HG02973 (cell line): ENCODE results near the gene GH1.
"Not testable (repeated sequence)": the region's sequence is repeated elsewhere in the genome, so short reads cannot be mapped to it uniquely, and the experiment has no call there.

Source experiments
- ATAC-seq: cut with Tn5 transposase; IDR thresholded peaks from one replicate; pipeline ENCODE4 v1.9.1; 2021; ENCODE audit warnings: moderate library complexity; ENCODE audit not compliant: unreplicated experiment

GH1 gene

DNA sequence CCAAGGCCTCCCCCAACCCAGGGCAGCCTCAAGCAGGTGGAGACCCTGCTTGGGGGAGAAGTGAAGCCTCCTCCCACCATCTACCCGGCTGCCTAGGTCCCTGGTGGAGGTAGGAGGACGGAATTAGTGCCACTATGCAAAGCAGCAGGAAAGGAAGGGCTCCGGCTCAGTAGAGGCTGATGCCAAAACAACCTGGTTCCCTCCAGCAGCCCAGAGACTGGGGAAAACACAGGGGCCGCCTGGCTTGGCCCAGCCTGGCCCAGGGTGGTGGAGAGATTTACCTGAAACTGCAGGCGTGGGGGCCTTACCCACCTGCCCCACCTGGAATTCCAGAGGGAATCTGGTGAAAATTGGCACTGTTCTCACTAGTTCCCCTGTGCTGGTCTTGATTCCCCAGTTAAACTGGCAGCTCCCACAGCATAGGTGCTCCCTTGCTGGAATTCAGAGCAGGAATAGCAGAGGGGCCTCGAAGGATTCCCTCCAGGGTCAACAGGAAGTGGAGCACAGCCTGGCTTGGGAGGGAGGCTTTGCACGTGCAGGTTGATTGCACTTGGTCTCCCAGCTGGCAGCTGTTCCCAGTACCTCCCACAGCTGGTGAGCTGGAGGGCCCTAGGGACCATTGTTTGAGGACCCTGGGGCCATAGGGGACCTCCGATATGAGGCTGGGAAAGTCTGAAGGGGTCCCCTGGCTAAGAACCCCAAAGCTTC is 9.0 kb upstream of the GH1 start:
- ATAC-seq: no peak

DNA sequence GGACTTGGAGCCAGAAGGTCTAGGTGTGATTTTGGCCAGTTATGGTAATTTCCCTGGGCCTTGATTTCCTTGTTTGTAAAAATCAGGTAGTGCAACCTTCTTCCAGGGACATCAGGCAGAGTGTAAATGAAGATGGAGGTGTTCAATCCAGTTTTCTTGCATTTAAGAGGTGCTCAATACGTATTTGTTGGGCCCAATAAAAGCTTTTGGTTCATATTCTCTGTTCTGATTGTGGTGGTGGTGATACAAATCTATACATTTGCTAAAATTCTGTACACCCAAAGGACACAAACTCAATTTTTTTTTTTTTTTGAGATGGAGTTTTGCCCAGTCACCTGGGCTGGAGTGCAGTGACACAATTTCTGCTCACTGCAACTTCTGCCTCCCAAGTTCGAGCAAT is 7.5 kb upstream of the GH1 start:
- ATAC-seq: no peak

DNA sequence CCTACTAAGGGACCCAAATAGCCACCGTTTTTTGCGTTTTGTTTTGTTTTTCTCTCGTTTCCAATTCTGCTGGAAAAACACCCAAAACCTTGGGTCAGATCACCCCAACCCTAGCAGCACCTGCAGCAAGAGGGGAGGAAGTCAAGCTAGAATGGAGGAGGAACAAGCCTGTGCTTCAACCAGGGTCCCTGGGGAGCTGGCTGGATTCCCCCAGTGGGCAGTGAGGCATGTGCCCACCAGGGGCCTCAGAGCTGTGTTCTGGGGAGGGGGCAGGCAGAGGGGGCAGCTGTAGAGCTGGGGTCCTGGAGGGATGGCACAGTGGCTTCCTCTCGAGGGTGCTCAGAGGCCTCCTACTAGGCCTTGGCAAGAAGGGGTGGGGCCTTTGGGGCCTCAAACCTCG is 7.0 kb upstream of the GH1 start:
- no peak for ATAC-seq

DNA sequence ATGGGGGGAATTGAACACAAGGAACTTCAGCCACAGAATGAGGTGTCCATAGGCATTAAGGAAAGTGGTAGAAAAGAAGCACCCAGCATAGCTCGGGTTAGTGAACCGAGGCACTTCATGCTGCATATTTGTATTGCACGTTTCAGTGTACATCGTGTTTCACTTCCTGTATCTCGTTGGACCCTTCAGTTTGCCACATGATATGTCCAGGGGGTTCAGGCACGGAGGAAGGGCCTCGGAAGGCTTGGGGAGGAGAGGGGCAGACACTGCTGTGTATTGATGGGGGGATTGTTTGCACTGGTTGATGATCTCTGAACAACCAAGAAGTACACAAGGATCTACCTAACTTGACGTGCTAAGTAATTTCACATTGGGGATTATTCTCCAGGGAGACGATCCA is 3.8 kb upstream of the GH1 start:
- not testable (repeated sequence) for ATAC-seq

DNA sequence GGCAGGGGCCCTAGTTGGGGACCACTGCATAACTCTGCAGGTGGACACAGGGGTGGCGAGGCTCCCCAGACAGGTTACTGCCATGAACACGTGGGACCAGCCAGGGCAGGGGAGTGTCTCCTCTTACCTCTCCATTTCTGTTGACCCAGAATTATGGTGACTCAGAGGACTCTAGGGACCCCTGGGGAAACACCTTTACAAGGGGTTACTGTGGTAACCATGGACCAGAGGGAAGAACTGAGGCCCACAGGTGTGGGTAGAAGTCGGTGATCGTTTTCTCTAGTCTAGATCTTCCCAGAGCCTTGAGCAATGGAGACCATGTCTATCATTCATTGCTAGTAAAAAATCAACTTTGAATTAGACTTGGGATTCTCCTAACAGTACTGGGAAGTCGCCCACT is 2.1 kb upstream of the GH1 start:
- not testable (repeated sequence) for ATAC-seq

DNA sequence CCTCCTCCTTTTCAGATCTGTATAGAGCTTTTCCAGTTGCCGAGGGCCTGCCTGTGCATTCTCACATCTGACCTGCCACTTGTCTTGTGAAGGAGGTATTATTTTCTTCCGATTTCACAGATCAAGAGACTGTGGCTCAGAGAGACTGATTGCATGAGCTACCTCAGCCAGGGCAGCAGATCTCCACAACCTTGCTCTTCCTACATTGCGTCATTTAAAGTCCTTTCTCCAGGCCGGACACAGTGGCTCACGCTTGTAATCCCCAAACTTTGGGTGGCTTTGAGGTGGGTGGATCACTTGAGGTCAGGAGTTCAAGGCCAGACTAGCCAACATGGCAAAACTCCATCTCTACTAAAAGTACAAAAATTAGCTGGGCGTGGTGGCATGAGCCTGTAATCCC is 1.4 kb upstream of the GH1 start:
- not testable (repeated sequence) for ATAC-seq

DNA sequence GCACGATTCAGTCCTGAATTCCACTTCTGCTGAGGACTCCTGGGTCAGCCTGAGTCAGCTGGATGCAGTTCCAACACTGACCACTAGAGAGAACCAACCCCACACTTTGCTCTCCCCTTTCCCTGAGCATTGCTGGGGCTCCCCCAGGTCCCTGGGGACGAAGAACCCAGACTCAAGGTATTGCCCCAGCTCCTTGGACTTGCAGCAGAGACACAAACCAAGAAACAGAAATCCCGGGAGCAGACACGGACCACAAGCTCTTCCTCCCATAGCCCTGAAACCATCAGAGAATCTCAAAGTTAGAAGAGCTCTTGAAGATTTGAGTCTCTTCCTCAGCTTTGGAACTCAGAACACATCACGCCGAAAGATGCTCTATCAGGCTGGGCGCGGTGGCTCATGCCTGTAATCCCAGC is 678 bp upstream of the GH1 start:
- no peak for ATAC-seq

DNA sequence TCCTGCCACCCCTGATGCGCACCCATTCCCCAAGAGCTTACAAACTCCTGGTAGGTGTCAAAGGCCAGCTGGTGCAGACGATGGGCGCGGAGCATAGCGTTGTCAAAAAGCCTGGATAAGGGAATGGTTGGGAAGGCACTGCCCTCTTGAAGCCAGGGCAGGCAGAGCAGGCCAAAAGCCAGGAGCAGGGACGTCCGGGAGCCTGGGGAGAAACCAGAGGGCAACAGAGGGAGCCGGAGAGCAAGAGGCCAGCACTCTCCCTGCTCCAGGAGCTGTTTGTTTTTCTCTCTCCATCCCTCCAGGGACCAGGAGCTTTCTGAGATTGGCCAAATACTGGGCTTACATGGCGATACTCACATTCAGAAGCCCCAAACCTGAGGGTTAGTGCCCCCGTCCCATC is 334 bp downstream of the GH1 start:
- ATAC-seq: no peak

DNA sequence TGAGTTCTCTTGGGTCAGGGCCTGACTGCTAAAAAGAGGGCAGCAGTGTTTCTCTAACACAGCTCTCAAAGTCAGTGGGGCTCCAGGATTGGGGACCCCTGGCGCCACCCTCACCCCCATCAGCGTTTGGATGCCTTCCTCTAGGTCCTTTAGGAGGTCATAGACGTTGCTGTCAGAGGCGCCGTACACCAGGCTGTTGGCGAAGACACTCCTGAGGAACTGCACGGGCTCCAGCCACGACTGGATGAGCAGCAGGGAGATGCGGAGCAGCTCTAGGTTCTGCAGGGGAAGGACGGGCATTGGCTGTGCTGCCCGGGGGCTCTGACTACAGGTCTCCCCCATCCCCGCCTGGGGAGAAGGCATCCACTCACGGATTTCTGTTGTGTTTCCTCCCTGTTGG is 993 bp downstream of the GH1 start:
- no peak for ATAC-seq

DNA sequence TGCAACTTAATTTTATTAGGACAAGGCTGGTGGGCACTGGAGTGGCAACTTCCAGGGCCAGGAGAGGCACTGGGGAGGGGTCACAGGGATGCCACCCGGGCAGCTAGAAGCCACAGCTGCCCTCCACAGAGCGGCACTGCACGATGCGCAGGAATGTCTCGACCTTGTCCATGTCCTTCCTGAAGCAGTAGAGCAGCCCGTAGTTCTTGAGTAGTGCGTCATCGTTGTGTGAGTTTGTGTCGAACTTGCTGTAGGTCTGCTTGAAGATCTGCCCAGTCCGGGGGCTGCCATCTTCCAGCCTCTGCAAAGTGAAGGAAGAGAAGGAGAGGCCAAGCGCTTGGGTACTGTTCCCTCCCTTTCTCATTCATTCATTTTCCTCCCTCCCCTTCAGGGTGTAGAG is 1.4 kb downstream of the GH1 start:
- not testable (repeated sequence) for ATAC-seq

DNA sequence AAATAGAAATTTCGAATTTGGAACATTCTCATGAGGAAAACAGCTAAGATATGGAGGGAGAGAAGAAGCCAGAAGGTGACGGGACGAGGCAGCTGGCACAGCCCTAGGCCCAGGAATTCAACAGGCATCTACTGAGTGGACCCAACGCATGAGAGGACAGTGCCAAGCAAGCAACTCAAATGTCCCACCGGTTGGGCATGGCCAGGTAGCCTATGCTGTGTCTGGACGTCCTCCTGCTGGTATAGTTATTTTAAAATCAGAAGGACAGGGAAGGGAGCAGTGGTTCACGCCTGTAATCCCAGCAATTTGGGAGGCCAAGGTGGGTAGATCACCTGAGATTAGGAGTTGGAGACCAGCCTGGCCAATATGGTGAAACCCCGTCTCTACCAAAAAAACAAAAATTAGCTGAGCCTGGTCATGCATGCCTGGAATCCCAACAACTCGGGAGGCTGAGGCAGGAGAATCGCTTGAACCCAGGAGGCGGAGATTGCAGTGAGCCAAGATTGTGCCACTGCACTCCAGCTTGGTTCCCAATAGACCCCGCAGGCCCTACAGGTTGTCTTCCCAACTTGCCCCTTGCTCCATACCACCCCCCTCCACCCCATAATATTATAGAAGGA is 2.0 kb downstream of the GH1 start:
- no peak for ATAC-seq

DNA sequence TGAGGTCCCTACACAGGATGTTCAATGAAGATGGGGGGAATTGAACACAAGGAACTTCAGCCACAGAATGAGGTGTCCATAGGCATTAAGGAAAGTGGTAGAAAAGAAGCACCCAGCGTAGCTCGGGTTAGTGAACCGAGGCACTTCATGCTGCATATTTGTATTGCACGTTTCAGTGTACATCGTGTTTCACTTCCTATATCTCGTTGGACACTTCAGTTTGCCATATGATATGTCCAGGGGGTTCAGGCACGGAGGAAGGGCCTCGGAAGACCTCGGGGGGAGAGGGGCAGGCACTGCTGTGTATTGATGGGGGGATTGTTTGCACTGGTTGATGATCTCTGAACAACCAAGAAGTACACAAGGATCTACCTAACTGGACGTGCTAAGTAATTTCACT is 2.9 kb downstream of the GH1 start:
- not testable (repeated sequence) for ATAC-seq

DNA sequence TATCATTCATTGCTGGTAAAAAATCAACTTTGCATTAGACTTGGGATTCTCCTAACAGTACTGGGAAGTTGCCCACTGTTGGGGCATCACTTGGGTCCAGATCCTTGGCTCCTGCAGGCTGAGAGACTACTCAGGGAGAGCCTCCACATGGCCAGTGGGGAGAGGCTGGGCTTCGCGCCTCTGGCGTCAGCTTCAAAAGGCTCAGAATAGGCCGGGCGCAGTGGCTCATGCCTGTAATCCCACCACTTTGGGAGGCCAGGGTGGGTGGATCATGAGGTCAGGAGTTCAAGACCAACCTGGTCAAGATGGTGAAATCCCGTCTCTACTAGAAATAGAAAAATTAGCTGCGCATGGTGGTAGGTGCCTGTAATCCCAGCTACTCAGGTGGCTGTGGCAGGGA is 4.2 kb downstream of the GH1 start:
- ATAC-seq: no peak

DNA sequence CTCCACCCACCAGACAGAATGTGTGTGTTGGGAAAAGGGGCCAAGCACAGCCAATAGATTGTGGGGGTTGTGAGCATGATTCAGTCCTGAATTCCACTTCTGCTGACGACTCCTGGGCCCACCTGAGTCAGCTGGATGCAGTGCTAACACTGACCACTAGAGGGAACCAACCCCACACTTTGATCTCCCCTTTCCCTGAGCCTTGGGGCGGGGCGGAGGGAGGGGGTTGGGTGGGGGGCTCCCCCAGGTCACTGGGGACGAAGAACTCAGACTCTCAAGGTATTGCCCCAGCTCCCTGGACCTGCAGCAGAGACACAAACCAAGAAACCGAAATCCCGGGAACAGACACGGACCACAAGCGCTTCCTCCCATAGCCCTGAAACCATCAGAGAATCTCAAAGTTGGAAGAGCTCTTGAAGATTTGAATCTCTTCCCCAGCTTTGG is 7.0 kb downstream of the GH1 start:
- ATAC-seq: no peak

DNA sequence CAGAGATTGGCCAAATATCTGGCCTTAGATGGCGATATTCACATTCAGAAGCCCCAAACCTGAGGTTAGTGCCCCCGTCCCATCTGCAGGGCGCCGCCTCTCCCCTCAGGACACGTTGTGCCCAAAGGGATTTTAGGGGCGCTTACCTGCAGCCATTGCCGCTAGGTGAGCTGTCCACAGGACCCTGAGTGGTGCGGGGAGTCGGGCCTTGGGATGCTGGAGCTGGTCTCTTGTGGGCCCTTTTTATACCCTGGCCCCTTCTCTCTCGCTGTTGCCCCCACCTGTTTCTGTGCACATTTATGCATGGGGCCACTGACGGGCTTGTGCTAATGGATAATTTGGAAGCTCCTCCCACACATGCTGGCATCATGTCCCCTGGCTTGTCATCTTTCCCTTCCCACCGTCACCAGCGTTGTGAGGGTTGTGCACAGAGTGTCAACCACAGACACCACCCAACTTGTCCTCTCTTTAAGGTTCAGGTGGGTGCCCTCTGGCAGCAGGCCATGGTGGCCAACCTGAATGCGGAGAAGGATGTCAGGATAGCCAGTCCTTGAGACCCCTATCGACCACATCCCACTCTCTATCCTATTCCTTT is 7.5 kb downstream of the GH1 start, which contains the start of gene CSHL1:
Gene CSHL1, minus strand, starts transcription at position 218 of the 595 bp plus-strand sequence. Its CDS starts 62 bp downstream, at position 156.
- no peak for ATAC-seq

DNA sequence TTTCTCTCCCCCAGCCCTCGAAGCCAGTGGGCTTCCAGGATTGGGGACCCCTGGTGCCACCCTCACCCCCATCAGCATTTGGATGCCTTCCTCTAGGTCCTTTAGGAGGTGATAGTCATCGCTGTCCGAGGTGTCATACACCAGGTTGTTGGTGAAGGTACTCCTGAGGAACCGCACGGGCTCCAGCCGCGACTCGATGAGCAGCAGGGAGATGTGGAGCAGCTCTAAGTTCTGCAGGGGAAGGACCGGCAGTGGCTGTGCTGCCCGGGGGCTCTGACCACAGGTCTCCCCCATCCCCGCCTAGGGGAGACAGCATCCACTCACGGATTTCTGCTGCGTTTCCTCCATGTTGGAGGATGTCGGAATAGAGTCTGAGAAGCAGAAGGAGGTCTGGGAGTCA is 8.5 kb downstream of the GH1 start:
- no peak for ATAC-seq

DNA sequence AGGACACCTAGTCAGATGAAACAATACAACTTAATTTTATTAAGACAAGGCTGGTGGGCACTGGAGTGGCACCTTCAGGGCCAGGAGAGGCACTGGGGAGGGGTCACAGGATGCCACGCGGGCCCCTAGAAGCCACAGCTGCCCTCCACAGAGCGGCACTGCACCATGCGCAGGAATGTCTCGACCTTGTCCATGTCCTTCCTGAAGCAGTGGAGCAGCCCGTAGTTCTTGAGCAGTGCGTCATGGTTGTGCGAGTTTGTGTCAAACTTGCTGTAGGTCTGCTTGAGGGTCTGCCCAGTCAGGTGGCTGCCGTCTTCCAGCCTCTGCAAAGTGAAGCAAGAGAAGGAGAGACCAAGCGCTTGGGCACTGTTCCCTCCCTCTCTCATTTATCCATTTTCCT is 9.1 kb downstream of the GH1 start:
- not testable (repeated sequence) for ATAC-seq

DNA sequence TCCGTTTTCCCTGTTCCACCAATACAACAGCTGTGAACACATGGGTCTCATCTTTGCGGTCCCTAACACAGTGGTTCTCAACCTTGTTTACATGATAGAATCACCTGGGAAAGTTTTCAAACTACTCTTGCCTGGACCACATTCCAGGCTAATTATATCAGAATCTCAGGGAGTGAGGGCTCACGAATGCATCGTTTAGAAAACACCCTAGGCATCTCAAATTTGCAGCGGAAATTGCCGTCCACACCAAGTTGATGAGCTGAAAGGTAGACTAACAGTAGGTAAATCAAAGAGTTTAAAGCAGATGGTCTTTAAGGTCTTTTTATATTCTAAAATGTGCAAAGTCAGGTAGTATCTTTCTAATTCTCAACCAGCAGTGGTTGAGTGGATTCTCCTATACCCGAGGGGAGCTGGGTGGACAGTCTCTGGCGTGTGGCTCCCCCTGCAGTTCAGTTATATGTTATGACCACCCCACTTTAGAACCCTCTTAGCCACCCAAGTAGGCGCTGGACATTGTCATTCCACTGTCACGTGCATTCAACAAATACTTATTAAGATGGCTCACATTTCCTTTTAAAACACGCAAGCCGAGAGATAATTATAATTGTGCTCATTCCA is 11.4 kb downstream of the GH1 start:
- ATAC-seq: not testable (repeated sequence)

DNA sequence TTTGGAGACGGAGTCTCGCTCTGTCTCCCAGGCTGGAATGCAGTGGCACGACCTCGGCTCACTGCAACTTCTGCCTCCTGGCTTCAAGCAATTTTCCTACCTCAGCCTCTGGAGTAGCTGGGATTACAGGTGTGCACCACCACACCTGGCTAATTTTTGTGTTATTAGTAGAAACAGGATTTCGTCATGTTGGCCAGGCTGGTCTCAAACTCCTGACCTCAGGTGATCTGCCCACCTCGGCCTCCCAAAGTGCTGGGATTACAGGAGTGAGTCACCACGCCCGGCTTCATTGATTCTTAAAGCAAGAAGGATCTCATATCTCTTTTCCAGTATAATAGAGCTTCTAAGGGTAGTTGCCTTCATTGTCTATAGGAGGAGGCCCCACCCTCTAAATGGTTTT is 13.8 kb downstream of the GH1 start:
- not testable (repeated sequence) for ATAC-seq

DNA sequence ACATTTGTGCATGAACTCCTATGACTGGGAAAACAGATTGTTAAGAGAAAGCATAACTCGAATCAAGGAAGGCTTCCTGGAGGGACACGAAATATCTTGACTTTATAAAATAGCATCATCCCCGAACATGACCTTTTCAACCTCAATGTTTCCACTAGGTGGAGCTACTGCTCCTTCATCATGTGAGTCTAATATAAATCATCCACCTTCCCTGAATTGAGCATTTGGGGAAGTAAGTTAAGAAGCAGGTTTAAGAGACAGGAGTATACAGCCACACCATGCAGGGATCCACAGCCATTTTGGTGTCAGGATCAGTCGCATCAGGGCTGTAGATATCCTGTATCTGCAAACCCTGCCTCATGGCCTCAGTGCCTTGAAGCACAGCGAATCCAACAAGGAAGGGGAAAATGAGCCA is 14.8 kb downstream of the GH1 start:
- ATAC-seq: not testable (repeated sequence)

DNA sequence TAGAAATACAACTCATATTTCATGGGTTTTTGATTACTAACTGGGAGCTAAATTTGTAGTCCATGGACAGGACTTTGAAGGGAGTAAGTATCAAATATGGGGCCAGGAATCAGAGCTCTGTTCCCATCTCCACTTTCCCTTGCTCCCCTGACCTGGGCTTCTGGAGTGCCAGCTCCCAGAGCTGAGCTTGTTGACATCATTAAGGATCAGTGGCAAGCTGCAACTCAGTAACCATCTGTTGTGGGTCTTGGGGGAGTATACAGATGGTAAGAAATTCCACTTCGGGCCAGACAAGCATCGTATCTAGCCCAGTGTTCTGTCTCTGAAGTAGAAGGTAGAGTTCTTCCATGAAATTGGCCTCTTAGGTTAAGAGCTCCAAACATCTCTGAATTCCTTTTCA is 16.7 kb downstream of the GH1 start:
- not testable (repeated sequence) for ATAC-seq
